Nephron progenitor cell (in vitro differentiated cells): Measurements from ENCODE around the gene MON1A.

Source experiments
- DNase-seq: peaks from one replicate; pipeline ENCODE4 v3.0.0; 2021
- H3K27ac Mint-ChIP-seq: 2 replicates; pipeline ENCODE4 v1.8.0; 2021; ENCODE audit warnings: mild to moderate bottlenecking, moderate library complexity, mixed read lengths
- H3K27me3 Mint-ChIP-seq: 2 replicates; pipeline ENCODE4 v1.8.0; 2021; ENCODE audit warnings: mild to moderate bottlenecking, low read depth, mixed read lengths; ENCODE audit not compliant: poor library complexity
- H3K36me3 Mint-ChIP-seq: 2 replicates; pipeline ENCODE4 v1.8.0; 2021; ENCODE audit warnings: low read depth, mixed read lengths
- H3K4me1 Mint-ChIP-seq: 2 replicates; pipeline ENCODE4 v1.8.0; 2021; ENCODE audit warnings: mixed read lengths
- H3K4me3 Mint-ChIP-seq: 2 replicates; pipeline ENCODE4 v1.8.0; 2021; ENCODE audit warnings: mild to moderate bottlenecking, moderate library complexity, mixed read lengths
- H3K9me3 Mint-ChIP-seq: 2 replicates; pipeline ENCODE4 v1.8.0; 2021; ENCODE audit warnings: mild to moderate bottlenecking, moderate library complexity, mixed read lengths
- CTCF ChIP-seq: fragments of 200-600 bp; sonication (generic); IDR thresholded peaks from 2 replicates; pipeline ENCODE4 v1.5.0; 2021; ENCODE audit warnings: antibody characterized with exemption

Gene MON1A

GRCh38 chr3:49895791-49896190 is 33.8 kb downstream of the MON1A start:
- no peak overlapping the region for H3K27ac Mint-ChIP-seq
- H3K9me3 Mint-ChIP-seq = no peaks in the 10 kb centered on the region
- TF ChIP-seq CTCF = no peak
- no peaks in the 10 kb centered on the region for H3K36me3 Mint-ChIP-seq
- no peak overlapping the region for H3K4me3 Mint-ChIP-seq
- H3K4me1 Mint-ChIP-seq = peaks cover 3% of the 10 kb centered on the region
- no peak for DNase-seq
- peaks cover 9% of the 10 kb centered on the region for H3K27me3 Mint-ChIP-seq

GRCh38 chr3:49889296-49889695 is 40.3 kb downstream of the MON1A start:
- DNase-seq = no peak
- H3K4me1 Mint-ChIP-seq = peaks cover 31% of the 10 kb centered on the region
- H3K9me3 Mint-ChIP-seq = no peaks in the 10 kb centered on the region
- H3K4me3 Mint-ChIP-seq = no peak overlapping the region
- H3K36me3 Mint-ChIP-seq = no peaks in the 10 kb centered on the region
- H3K27ac Mint-ChIP-seq = peak overlapping the region; percentile 81
- TF ChIP-seq CTCF = no peak
- peaks cover 11% of the 10 kb centered on the region for H3K27me3 Mint-ChIP-seq

GRCh38 chr3:49886922-49887265 is 42.7 kb downstream of the MON1A start:
- peaks cover 10% of the 10 kb centered on the region for H3K27me3 Mint-ChIP-seq
- no peaks in the 10 kb centered on the region for H3K36me3 Mint-ChIP-seq
- no peak for DNase-seq
- no peaks in the 10 kb centered on the region for H3K9me3 Mint-ChIP-seq
- peaks cover 42% of the 10 kb centered on the region for H3K4me1 Mint-ChIP-seq
- TF ChIP-seq CTCF = no peak
- H3K4me3 Mint-ChIP-seq = no peak overlapping the region
- H3K27ac Mint-ChIP-seq = peak overlapping the region; percentile 57

GRCh38 chr3:49883998-49884397 is 45.6 kb downstream of the MON1A start:
- Mint-ChIP-seq H3K36me3 (no peaks in the 10 kb centered on the region), H3K27me3 (peaks cover 12% of the 10 kb centered on the region), H3K27ac (no peak overlapping the region), H3K9me3 (no peaks in the 10 kb centered on the region), H3K4me3 (no peak overlapping the region), H3K4me1 (peaks cover 49% of the 10 kb centered on the region)
- TF ChIP-seq CTCF = no peak
- no peak for DNase-seq

- DNase-seq = no peak
- peaks cover 9% of the 10 kb centered on the region for H3K27me3 Mint-ChIP-seq
- peaks cover 44% of the 10 kb centered on the region for H3K4me1 Mint-ChIP-seq
- TF ChIP-seq CTCF = no peak
- H3K27ac Mint-ChIP-seq = no peak overlapping the region
- H3K4me3 Mint-ChIP-seq = no peak overlapping the region
- H3K9me3 Mint-ChIP-seq = no peaks in the 10 kb centered on the region
- no peaks in the 10 kb centered on the region for H3K36me3 Mint-ChIP-seq
Observed at GRCh38 chr3:49882166-49882565, 47.4 kb downstream of the MON1A start.

GRCh38 chr3:49880581-49881315 is 48.9 kb downstream of the MON1A start:
- Mint-ChIP-seq H3K36me3 (no peaks in the 10 kb centered on the region), H3K4me3 (no peak overlapping the region), H3K4me1 (peaks cover 38% of the 10 kb centered on the region), H3K9me3 (no peaks in the 10 kb centered on the region), H3K27me3 (peaks cover 7% of the 10 kb centered on the region), H3K27ac (peak overlapping the region; percentile 85)
- peak; percentile 69 for DNase-seq
- no peak for TF ChIP-seq CTCF
